Activated CD8-positive, alpha-beta memory T cell treated with anti-CD3 and anti-CD28 coated beads for 24 hours (primary cell): ENCODE results near the gene SLC39A1.
A peak's percentile ranks its signal among the peaks of the same experiment; 100 is the strongest.
"Not testable (repeated sequence)": the region's sequence is repeated elsewhere in the genome, so short reads cannot be mapped to it uniquely, and the experiment has no call there.

Source experiments
- DNase-seq: peaks from one replicate; pipeline ENCODE4 v3.0.0-alpha.2; 2020

The SLC39A1 gene, protein sequence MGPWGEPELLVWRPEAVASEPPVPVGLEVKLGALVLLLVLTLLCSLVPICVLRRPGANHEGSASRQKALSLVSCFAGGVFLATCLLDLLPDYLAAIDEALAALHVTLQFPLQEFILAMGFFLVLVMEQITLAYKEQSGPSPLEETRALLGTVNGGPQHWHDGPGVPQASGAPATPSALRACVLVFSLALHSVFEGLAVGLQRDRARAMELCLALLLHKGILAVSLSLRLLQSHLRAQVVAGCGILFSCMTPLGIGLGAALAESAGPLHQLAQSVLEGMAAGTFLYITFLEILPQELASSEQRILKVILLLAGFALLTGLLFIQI

DNA sequence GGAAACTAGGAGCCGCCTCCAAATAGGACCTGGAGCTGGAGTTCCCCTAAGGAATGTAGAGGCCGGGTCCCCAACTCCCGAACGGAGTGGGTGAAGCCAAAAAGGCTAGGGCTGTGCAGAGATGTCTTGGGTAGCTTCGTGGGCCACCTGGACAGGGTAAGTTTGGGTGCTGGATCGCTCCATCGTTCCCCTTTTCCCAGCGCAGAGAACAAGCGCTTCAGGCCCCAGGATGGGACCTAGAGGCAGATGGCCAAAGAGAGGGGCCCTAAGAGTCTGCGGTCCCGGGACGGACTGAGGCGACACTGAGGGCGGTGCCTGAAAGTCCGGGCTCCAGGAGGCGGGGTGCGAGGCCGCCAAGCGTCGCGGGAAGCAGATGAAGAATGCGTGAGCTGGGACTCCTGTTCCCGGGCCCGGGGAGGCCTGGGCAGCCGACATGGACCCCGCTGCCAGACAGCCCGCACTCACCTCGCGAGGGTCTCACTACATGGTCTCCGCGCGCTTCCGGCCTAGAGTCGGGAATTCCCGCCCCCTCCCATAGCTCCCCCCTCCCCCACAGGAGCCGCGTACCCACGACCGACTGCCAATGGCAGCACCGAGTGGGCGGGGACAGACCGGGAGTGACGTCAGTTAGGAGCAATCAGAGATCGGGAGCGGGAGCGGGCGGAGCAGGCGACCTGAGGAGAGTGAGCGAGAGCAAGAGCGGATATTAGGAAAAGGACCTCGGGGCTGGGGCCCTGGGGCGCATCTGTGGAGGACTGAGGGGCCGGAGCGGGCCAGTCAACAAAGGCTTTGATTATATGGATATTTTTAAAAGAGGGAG is at the start of gene SLC39A1:
Gene SLC39A1 (minus strand): TSS at position 508 of the 820 bp plus-strand sequence. CDS start 822 bp downstream, outside the sequence.
- peak; percentile 98 for DNase-seq

DNA sequence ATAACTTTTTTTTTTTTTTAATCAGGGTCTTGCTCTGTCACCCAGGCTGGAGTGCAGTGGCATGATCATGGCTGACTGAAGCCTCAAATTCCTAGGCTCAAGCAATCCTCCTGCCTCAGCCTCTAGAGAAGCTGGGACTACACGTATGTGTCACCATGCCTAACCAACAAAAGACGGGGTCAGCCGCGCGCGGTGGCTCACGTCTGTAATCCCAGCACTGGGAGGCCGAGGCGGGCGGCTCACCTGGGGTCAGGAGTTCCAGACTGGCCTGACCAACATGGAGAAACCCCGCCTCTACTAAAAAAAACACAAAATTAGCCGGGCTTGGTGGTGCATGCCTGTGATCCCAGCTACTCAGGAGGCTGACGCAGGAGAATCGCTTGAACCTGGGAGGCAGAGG is 49.2 kb upstream of the SLC39A1 start:
- not testable (repeated sequence) for DNase-seq

DNA sequence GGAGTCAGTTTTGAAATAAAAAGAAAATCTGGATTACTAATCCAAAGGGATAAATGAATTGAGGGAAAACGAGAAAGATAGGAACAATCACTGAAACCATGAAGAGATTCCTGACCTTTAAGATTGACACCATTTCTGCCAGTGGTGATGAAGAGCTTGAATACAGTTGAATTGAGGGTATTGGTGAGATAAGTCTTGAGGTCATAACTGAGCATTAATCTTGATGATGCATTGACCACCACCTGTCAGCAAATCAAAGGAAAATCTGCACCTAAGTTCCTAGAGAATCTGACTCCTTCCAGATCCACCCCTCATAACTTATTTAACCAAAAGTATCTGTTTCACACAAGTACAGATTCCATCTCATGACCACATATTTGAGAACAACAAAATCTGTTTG is 48.8 kb upstream of the SLC39A1 start:
- no peak for DNase-seq

DNA sequence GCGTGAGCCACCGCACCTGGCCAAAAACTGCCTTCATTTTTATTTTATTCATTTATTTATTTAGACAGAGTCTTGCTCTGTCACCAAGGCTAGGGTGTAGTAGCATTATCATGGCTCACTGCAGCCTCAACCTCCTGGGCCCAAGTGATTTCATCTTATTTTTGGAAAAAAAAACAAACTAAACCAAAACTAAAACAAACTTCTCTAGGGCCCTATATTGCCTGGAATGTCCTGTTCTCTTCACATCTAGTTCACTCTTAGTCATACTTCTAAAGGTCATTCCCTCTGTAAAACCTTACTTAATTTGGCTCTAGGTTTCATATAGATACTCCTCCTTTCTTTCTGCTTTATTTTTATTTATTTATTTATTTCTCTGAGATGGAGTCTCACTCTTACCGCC is 42.8 kb upstream of the SLC39A1 start:
- no peak for DNase-seq

DNA sequence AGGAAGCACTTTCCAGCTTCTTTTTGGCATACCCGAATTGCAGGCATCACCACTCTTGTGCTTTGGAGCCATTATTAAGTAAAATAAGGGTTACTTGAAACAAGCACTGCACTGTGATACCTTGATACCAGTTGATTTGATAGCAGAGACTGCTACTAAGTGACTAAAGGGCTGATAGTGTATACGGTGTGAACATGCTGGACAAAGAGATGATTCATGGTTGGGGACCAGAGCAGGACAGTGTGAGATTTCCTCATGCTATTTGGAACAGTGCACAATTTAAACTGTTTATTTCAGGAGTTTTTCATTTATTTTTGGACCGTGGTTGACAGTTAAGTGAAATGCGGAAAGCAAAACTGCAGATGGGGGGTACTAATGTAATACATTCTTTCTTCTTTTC is 37.1 kb upstream of the SLC39A1 start:
- DNase-seq: no peak

DNA sequence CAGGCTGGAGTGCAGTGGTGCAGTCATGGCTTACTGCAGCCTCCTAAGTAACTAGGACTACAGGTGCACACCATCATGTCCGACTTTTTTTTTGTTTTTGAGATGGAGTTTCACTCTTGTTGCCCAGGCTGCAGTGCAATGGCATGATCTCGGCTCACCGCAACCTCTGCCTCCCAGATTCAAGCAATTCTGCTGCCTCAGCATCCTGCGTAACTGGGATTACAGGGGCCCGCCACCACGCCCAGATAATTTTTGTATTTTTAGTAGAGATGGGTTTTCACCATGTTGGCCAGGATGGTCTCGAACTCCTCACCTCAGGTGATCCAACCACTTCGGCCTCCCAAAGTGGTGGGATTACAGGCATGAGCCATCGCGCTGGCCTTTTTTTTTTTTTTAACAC is 33.5 kb upstream of the SLC39A1 start:
- not testable (repeated sequence) for DNase-seq

DNA sequence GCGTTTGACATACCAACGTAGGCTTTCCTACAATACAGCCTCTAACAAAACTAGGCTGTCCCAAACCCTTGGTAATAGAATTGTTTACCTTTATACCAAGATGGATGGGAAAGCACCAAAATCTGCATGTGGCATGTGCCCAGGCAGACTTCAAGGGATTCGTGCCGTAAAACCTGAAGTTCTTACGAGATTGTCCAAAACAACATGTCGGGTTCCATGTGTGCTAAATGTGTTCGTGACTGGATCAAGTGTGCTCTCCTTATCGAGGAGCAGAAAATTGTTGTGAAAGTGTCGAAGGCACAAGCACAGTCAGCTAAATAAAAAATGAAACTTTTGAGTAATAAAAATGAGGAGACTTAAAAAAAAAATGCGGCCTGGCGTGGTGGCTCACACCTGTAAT is 32.3 kb upstream of the SLC39A1 start:
- no peak for DNase-seq

DNA sequence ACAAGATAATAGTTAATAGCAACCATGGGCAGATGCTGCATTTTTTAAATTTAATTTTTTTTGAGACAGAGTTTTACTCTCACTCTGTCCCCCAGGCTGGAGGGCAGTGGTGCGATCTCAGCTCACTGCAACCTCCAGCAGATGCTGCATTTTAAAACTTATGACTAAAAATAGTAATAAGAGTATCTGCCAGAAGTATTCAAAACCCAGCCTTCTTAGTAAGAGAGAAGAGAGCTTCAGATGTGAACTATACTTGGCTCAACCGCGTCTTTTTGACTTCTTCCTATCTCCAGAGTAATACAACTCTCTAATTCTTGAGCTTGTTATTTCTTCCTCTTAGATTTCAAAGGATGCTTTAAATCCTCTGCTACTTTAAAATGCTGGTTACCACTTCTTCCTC is 31.9 kb upstream of the SLC39A1 start:
- DNase-seq: no peak

DNA sequence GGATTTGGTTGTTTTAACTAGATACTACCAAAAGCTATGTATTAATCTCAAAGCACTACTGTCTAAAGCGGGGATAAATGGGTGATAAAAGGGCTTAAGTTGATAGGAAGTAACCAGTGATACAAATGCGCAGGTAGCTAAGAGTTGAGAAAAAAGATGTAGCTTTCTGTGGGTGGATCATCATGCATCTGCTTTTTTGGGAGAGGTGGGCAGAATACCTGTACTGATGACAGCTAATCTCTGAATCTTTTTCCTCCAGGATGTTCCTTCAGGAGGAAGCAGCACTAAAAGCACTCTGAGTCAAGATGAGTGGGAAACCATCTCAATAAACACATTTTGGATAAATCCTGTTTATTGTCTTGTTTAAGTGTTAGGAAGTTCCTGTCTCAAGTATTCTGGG is 28.5 kb upstream of the SLC39A1 start:
- DNase-seq: no peak

DNA sequence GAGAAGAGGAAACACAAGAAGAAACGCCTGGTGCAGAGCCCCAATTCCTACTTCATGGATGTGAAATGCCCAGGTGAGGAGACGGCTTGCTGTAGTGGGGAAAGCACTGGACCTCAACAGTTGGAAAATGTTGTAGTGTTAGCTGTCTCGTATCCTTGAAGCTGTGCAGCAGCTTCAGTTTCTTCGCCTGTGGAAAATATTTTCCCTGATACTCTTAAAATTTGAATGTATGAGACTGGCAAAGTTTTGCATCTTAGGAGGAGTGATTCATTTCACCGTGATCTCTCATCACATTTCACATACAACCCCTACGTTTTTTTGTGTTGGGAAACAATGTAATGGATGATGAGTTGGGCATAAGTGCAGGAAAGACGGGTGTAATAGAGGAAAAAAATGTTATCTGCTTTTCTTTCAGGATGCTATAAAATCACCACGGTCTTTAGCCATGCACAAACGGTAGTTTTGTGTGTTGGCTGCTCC is 27.9 kb upstream of the SLC39A1 start:
- no peak for DNase-seq

DNA sequence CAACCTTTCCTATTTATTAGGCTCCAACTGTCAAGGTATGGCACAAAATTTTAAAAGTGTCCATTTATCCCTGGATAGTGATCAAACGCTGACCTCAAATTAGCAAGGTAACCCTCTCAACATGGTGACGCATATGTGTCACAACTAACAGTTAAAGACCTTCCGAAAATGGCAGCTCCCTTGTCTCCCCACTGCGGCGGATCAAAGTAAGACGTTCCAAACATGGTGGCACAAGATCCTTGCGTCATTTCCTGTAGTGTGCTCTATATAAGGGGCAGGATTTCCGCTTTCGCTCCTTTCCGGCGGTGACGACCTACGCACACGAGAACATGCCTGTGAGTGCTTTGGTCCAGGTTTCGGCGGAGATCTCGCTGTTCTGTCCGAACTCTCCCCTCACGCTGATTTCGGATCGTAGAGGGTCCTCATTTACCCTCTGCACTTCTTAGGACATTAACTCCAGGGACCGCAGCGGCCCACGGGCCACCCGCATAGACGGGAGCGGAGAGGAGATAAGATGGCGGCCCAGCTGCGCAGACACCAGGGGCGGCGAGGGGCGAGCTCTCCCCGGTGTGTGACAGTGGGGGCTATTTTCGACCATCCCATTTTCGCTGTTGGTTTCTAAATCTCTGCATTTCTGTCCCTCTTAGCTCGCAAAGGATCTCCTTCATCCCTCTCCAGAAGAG is 27.3 kb upstream of the SLC39A1 start, which contains the start of gene RPS27:
Gene RPS27 (plus strand): TSS at position 295 of the 683 bp plus-strand sequence. CDS start 35 bp downstream, at position 330.
- DNase-seq: peak; percentile 94

DNA sequence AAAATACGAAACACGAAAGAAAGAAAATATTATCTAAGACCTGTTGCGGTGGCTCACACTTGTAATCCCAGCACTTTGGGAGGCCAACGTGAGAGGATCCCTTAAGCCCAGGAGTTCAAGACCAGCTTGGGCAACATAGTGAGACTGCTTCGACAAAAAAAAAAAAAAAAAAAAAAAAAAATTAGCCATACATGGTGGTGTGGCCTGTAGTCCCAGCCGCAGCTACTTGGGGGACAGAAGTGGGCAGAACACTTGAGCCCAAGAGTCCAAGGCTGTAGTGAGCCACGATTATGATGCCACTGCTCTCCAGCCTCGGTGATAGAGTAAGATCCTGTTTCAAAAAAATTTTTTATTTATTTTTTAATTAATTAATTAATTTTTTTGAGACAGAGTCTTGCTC is 24.3 kb upstream of the SLC39A1 start:
- no peak for DNase-seq

DNA sequence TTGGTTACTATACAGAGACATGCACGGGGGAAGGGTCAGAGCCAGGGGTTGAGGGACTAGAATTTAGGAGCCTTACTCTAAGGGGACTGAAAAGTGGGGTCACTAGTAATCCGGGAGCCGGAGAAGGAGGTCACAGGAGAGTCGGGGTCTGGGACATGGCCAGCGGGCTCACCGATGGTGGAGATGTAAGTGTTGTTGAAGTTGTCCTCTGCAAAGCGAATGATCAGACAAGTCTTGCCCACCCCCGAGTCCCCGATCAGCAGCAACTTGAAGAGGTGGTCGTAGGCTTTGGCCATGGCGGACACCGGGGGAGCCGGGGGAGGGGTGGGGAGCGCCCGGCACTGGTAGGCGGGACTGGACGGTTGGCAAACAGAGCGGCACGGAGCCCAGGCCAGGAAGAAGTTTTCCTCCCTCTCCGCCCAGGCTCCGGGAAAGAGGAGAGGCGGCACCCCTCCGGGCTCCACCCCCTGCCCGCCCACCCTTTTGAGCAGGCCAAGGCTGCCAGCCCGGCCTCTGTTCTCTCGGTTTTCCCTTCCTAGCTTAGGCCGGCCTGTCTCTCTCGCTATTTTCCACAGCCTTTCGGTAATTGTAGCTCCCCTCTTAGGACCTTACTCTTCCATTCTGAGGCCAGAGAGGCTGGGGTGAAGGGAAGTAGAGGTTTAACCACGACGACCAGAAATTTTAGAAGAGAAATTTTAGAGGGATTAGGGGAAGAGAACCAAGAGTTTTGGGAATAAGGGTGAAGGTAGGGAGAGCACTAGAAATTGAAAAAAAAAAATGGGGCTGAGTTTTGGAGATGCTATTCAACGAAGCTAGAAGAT is 22.8 kb upstream of the SLC39A1 start, which contains the start of gene RAB13:
Gene RAB13 (minus strand): TSS at position 399 of the 821 bp plus-strand sequence. CDS start 103 bp downstream, at position 296.
- DNase-seq: peak; percentile 75

DNA sequence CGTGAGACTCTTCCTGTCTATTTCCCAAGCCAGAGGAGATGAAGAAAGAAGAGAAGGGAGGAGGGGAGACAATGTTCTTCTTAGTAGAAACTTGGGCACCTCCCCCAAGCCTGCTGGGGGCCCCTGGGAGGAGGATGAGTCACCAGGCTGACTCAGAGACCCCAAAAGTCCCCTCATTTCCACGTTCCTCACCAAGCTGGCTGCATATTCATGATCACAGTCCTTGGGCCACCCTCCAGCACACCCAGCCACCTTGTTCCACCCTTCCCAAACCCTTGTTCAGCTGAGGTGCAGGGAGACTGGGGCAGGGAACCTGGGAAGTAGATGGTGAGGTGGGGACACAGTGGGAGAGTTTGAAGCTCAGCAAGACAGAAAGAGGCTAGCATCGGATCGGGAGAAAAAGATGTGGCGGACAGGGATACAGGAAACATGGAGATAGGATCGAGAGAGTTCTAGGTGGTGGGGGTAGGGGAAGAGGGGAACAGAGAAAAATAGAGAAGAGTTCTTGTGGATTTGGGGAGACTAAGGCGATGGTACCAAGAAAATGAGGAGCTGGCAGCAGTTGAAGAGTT is 22.1 kb upstream of the SLC39A1 start:
- peak; percentile 75 for DNase-seq

DNA sequence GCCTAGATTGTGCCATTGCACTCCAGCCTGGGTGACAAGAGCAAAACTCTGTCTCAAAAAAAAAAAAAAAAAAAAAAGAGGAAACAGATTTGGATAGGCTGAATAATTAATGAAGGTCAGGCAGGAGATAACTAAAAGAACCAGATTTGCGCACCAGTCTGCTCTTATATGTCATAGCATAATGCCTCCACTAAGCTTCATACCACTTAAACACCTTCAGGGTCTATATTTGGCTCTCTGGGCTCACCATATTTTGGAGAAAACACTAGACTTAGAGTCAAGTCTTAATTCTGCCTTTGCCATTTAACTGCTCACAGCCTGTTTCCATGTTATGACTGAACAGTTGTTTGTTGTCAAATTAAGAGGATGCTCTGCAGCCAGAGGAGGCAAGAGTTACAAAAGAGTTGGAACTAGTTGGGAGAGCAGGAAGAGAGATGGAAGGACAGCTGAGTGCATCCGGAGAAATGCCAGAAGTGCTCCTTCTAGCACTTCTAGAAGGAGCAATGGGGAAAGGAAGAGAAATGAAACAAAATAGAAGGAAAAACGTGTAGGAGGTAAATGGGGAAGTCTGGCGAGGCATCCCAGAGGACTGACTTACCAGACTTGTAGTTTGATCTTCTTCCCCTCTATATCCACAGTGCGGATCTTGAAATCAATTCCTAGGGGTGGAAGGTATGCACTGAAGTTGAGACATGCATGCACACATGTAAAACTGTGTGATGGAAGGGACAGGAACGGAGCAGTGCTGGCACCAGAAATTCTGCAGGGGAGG is 21.0 kb upstream of the SLC39A1 start:
- no peak for DNase-seq

DNA sequence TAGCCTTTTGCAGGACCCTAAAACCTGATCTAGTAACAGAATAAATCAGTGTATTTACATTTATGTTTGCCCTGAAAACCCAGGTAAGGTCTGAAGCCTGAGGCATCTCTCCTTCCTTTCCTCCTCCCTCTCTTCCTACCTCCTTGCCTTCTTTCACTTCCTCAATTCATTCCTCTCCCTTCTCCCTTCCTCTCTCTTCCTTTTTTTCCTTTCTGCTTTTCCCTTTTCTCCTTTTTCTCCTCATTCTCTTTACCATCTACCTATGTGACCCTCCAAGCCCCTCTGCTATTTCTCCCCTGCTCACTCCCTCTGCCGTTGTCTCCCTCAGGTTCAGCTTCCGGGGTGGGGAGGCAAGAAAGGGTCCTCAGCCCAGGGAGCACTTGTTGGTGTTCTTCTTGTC is 18.4 kb upstream of the SLC39A1 start:
- DNase-seq: not testable (repeated sequence)

DNA sequence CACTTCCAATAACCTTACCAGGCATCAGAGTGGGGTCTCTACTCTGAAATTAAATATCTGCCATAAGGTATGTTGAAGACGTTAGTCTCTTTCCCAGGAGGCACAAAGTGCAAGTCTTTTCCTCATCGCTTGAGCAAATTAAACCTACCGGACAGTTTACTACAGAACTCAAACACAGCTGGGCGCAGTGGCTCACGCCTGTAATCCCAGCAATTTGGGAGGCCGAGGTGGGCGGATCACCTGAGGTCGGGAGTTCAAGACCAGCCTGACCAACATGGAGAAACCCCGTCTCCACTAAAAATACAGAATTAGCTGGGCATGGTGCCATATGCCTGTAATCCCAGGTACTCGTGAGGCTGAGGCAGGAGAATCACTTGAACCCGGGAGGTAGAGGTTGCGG is 15.8 kb upstream of the SLC39A1 start:
- DNase-seq: not testable (repeated sequence)

DNA sequence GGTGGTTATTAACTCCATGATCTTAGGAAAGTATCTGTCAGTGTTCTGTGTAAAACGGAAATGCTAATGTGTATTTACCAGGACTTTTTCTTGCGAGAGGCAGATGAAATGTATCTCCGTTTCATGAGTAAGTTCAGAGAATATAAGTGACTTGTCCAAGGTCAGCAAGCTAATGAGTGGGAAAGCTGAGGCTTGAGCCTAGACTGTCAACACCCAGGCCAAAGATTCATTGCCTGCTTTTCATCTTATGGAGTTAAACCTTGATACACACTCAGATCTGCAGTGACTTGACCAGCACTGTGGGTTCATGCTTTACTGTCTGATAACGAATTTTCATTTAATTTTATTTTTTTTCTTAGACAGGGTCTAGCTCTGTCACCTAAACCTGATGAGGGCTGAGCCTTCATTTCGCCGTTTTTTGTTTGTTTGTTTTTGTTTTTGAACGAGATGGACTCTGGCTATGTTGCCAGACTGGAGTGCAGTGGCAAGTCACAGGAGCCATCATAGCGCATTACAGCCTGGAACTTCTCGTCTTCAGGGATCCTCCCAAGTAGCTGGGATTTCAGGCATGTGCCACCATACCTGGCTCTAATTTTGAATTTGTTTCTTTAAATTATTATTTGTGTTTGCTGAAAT is 15.1 kb upstream of the SLC39A1 start:
- DNase-seq: no peak

DNA sequence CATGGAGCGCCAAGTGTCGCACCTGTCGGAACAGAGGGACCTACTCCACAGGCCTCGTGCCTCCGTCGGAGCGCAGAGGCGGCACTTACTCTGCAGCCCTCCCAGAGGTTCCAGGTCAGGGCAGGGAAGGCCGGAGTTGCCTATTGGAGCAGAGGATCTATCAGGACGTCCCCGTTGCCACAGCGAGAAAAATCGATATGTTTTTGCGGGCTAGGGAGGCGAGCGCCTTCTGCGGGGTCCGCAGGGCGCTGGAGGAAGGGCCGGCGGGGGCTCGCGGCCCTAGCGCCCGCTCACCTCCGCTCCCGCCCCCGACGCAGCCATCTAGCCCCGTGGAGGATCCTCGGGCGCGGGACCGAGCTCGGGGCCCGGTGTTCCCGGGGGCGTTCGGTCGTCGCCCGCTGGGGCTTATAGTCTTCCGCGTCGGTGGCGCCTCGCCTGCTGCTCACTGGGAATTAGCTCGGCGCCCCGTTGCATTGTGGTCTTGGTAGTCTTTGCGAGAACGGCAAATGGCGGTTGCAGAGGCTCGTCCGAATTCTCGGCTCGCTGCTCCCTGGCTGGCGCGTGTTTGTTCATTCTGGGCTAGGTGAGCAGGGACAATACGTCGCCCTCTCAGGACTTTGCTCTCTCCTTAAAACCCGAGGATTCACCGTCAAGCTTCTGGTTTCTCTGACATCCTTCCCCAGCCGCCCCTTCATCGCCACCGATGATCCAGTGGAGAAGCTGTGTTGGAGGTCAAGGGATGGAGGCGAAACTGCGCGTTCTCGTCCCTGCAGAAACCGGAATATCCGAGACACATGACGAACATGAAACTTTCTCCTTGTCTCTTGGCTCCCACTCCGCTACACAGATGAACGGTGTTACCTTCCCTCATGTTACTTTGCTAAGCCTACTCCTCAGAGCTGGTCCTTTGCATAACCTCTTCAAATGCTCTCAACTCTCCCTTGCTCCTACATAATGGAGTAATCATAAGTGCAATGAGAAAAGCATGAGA is 14.2 kb upstream of the SLC39A1 start, which contains the start of gene JTB:
Gene JTB (minus strand): TSS at position 425 of the 991 bp plus-strand sequence. CDS start 422 bp downstream, at position 3.
- DNase-seq: peak; percentile 91
